CD14-positive monocyte (primary cell): ENCODE results near the gene SLX4. TPM values are rescaled to one million over a fixed set of nuclear protein-coding genes. Genes with fewer than 3 reads are reported as not detected.

Experiments used
- DNase-seq, 3 donors: peaks; one replicate each; pipeline ENCODE4 v3.0.0-alpha.2; 2011 to 2022
- H2AFZ ChIP-seq: 2 replicates; pipeline ENCODE4 v1.6.0; 2012; ENCODE audit warnings: mild to moderate bottlenecking, low read depth, low read length, inconsistent platforms; ENCODE audit not compliant: insufficient read depth, poor library complexity, severe bottlenecking
- H3K27ac ChIP-seq, 2 donors: 1 replicate in 1 of 2; 2 replicates in 1 of 2; pipeline ENCODE4 v1.5.1; 2012 to 2013; ENCODE audit warnings: low read length in 2 of 2, control low read depth in 1 of 2, inconsistent platforms in 1 of 2, low read depth in 1 of 2, mild to moderate bottlenecking in 1 of 2
- H3K27me3 ChIP-seq, 2 donors: one replicate each; pipeline versions ENCODE4 v1.6.0 to v1.6.1; 2011 to 2013; ENCODE audit warnings: low read length in 2 of 2; ENCODE audit not compliant: control insufficient read depth in 2 of 2, insufficient read depth in 2 of 2
- H3K36me3 ChIP-seq, 2 donors: replicated peaks in 1 of 2; 1 replicate in 1 of 2; 2 replicates in 1 of 2; pipeline versions ENCODE4 v1.5.1 to v1.6.1; 2012 to 2013; ENCODE audit warnings: low read length in 2 of 2, control low read depth in 1 of 2, inconsistent platforms in 1 of 2, mild to moderate bottlenecking in 1 of 2; ENCODE audit not compliant: insufficient read depth in 2 of 2, control insufficient read depth in 1 of 2
- H3K4me1 ChIP-seq, 2 donors: 1 replicate in 1 of 2; 2 replicates in 1 of 2; pipeline versions ENCODE4 v1.5.1 to v1.6.1; 2012 to 2013; ENCODE audit warnings: low read length in 2 of 2, control low read depth in 1 of 2, inconsistent platforms in 1 of 2, mild to moderate bottlenecking in 1 of 2, moderate library complexity in 1 of 2; ENCODE audit not compliant: insufficient read depth in 2 of 2, control insufficient read depth in 1 of 2
- H3K4me2 ChIP-seq: replicated peaks from 2 replicates; pipeline ENCODE3; 2012; ENCODE audit warnings: low read length, moderate library complexity, mild to moderate bottlenecking; ENCODE audit not compliant: poor library complexity, severe bottlenecking; ENCODE audit errors: extremely low read depth
- H3K4me3 ChIP-seq, 3 experiments: fragments of 200-600 bp in 1 of 3; sonication (generic) in 1 of 3; replicated peaks in 1 of 3; 1 replicate in 2 of 3; 2 replicates in 1 of 3; pipeline ENCODE4 v1.5.1; 2011 to 2013; ENCODE audit warnings: low read length in 3 of 3, mild to moderate bottlenecking in 3 of 3, control low read depth in 2 of 3, low read depth in 2 of 3, inconsistent platforms in 1 of 3, moderate library complexity in 1 of 3
- H3K79me2 ChIP-seq: 2 replicates; pipeline ENCODE4 v1.6.0; 2012; ENCODE audit warnings: mild to moderate bottlenecking, control low read depth, inconsistent platforms, low read length, moderate library complexity; ENCODE audit not compliant: insufficient read depth
- H3K9ac ChIP-seq: 2 replicates; pipeline ENCODE4 v1.6.0; 2017; ENCODE audit warnings: low read length, mild to moderate bottlenecking; ENCODE audit not compliant: insufficient read depth, poor library complexity, severe bottlenecking
- H3K9me3 ChIP-seq, 2 donors: replicated peaks in 1 of 2; 1 replicate in 1 of 2; 2 replicates in 1 of 2; pipeline versions ENCODE4 v1.5.1 to v1.6.1; 2012 to 2013; ENCODE audit warnings: low read length in 2 of 2, control low read depth in 1 of 2; ENCODE audit not compliant: control insufficient read depth in 1 of 2, insufficient read depth in 1 of 2
- H4K20me1 ChIP-seq: 2 replicates; pipeline ENCODE4 v1.6.0; 2012; ENCODE audit warnings: mild to moderate bottlenecking, low read length, control low read depth, moderate library complexity; ENCODE audit not compliant: insufficient read depth
- H3K27ac Mint-ChIP-seq, 7 donors: one replicate each; pipeline ENCODE4 v1.8.0; 2020; ENCODE audit warnings: mild to moderate bottlenecking in 7 of 7, mixed read lengths in 7 of 7, moderate library complexity in 6 of 7, inconsistent platforms in 2 of 7
- H3K27me3 Mint-ChIP-seq, 3 donors: one replicate each; pipeline ENCODE4 v1.8.0; 2021 to 2022; ENCODE audit warnings: low read depth in 3 of 3, mild to moderate bottlenecking in 3 of 3, mixed read lengths in 3 of 3, moderate library complexity in 3 of 3, inconsistent platforms in 1 of 3
- H3K36me3 Mint-ChIP-seq, 2 donors: one replicate each; pipeline ENCODE4 v1.8.0; 2020; ENCODE audit warnings: mixed read lengths in 2 of 2, inconsistent platforms in 1 of 2, mild to moderate bottlenecking in 1 of 2
- H3K4me1 Mint-ChIP-seq: one replicate; pipeline ENCODE4 v1.8.0; 2020; ENCODE audit warnings: mild to moderate bottlenecking, mixed read lengths
- H3K4me3 Mint-ChIP-seq, 2 donors: one replicate each; pipeline ENCODE4 v1.8.0; 2020; ENCODE audit warnings: mild to moderate bottlenecking in 2 of 2, mixed read lengths in 2 of 2, moderate library complexity in 1 of 2
- H3K9me3 Mint-ChIP-seq, 7 donors: one replicate each; pipeline ENCODE4 v1.8.0; 2020 to 2022; ENCODE audit warnings: mixed read lengths in 7 of 7, mild to moderate bottlenecking in 6 of 7, moderate library complexity in 6 of 7, inconsistent platforms in 2 of 7
- CTCF ChIP-seq: fragments of 200-600 bp; IDR thresholded peaks from one replicate; pipeline ENCODE4 v1.8.0; 2022; ENCODE audit warnings: antibody characterized with exemption, mild to moderate bottlenecking
- WGBS: methylation state at CpG from one replicate; pipeline ENCODE4 v1.1.5; 2013; ENCODE audit warnings: missing lambda C conversion rate; ENCODE audit not compliant: insufficient coverage; 5-methylcytosine and 5-hydroxymethylcytosine counted together
- intact Hi-C, 2 donors: fragments of 100-400 bp; cut with micrococcal nuclease; formaldehyde crosslinking; loops; one replicate each; pipeline versions ENCODE4 v1.15.0 to v1.15.1; 2023
- polyA plus RNA-seq, 3 donors: library from polyadenylated mRNA; depleted of rRNA in 1 of 3; unstranded in 2 of 3; stranded (reverse) in 1 of 3; fragments of 300-500 nt in 2 of 3; fragments of >200 nt in 1 of 3; fragmentation: Illumina TruSeq in 2 of 3; gene quantifications; 1 replicate in 2 of 3; 2 replicates in 1 of 3; pipeline ENCODE4 v1.2.3, GENCODE V29; 2012 to 2021

The SLX4 gene
- polyA plus RNA-seq, 3 donors, result 0.12 to 2.4 (median 0.71) TPM

DNA sequence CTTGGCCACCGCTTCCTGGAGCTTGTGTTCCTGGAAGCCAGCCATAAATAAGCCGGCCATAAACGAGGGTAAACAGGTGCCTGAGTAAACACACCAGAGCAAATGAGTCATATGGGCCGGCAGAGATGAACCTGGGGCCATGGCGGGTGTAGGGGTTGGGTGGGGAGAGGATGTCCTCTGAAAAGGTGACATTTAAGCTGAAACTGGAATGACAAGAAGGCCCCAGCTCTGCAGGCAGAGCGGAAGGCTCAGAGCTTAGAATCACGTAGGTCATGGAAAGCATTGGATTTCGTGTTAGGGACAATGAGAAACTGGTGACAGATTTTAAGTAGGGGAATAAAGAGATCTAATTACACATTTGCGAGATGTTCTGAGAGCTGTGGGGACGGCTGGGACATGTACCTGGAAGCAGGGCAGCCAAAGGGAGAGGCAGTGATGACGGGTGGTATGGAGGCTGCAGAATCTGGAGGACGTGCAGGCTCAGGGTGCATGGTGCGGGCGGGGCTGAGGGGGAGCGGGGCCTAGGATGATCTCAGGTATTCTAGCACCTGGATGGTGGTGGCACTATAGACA lies 35.0 kb upstream of the SLX4 start:
- Mint-ChIP-seq H3K27ac (no peak overlapping the region), H3K9me3 (no peaks in the 10 kb centered on the region), H3K4me1 (no peaks in the 10 kb centered on the region), H3K36me3 (peaks cover 40 to 75% of the 10 kb centered on the region in 2 donors), H3K27me3 (no peaks in the 10 kb centered on the region), H3K4me3 (no peak overlapping the region)
- 97% methylated on average over 13 of the region's 15 CpGs for WGBS
- Histone ChIP-seq H3K4me1 (no peaks in the 10 kb centered on the region), H3K9ac (no peak overlapping the region), H3K36me3 (peaks cover 30 to 38% of the 10 kb centered on the region in 2 donors), H3K4me3 (no peak overlapping the region), H2AFZ (no peak overlapping the region), H3K27ac (no peak overlapping the region), H3K79me2 (no peaks in the 10 kb centered on the region), H3K4me2 (no peak overlapping the region), H4K20me1 (no peaks in the 10 kb centered on the region), H3K27me3 (no peaks in the 10 kb centered on the region), H3K9me3 (no peaks in the 10 kb centered on the region)
- intact Hi-C loops, result loop anchor here in 1 of 2 donors (10.0 kb wide), 1 partner anchor 62 kb away; no protein-coding TSS in a partner anchor
- DNase-seq, result no peak
- TF ChIP-seq CTCF, result no peak

GRCh38 chr16:3645504-3646347 lies 34.3 kb upstream of the SLX4 start:
- TF ChIP-seq CTCF, result no peak

More at GRCh38 chr16:3645504-3646347, 34.3 kb upstream of the SLX4 start:
- no peak for DNase-seq
- Mint-ChIP-seq H3K4me3 (no peak overlapping the region), H3K27ac (no peak overlapping the region), H3K4me1 (no peaks in the 10 kb centered on the region), H3K9me3 (no peaks in the 10 kb centered on the region), H3K27me3 (no peaks in the 10 kb centered on the region), H3K36me3 (peaks cover 38 to 75% of the 10 kb centered on the region in 2 donors)
- H2AFZ ChIP-seq, result no peak overlapping the region
- no peak overlapping the region for H3K27ac ChIP-seq
- H3K9me3 ChIP-seq, result no peaks in the 10 kb centered on the region
- no peak overlapping the region for H3K4me3 ChIP-seq
- 94% methylated on average over 12 of the region's 19 CpGs for WGBS
- H3K36me3 ChIP-seq, result peaks cover 31 to 38% of the 10 kb centered on the region in 2 donors
- peaks cover 4% of the 10 kb centered on the region for H4K20me1 ChIP-seq
- intact Hi-C loops, result loop anchor here in 1 of 2 donors (10.0 kb wide), 1 partner anchor 61 kb away; no protein-coding TSS in a partner anchor
- no peaks in the 10 kb centered on the region for H3K27me3 ChIP-seq
- H3K9ac ChIP-seq, result no peak overlapping the region
- H3K79me2 ChIP-seq, result no peaks in the 10 kb centered on the region
- H3K4me2 ChIP-seq, result no peak overlapping the region
- H3K4me1 ChIP-seq, result no peaks in the 10 kb centered on the region
